Esophagus muscularis mucosa (tissue), 4 donors: ENCODE results near the gene PTCH1. TPM values are rescaled to one million over a fixed set of nuclear protein-coding genes. Genes with fewer than 3 reads are reported as not detected.
A peak's percentile ranks its signal among the peaks of the same experiment; 100 is the strongest.

ENCODE experiments used
- DNase-seq: peaks from one replicate; pipeline ENCODE4 v3.0.0-alpha.2; 2017; ENCODE audit errors: extremely low spot score
- H3K27ac ChIP-seq, 4 donors: fragments of 200-600 bp; sonication (generic); replicated peaks in 1 of 4; 1 replicate in 3 of 4; 2 replicates in 1 of 4; pipeline ENCODE4 v1.5.1; 2016 to 2019; ENCODE audit warnings: mild to moderate bottlenecking in 1 of 4
- H3K27me3 ChIP-seq, 4 donors: fragments of 200-600 bp; sonication (generic); one replicate each; pipeline versions ENCODE4 v1.5.1 to v1.6.0; 2016 to 2019
- H3K36me3 ChIP-seq, 4 donors: fragments of 200-600 bp; sonication (generic); one replicate each; pipeline ENCODE4 v1.5.1; 2016 to 2019
- H3K4me1 ChIP-seq, 4 donors: fragments of 200-600 bp; sonication (generic); one replicate each; pipeline ENCODE4 v1.5.1; 2016 to 2019
- H3K4me3 ChIP-seq, 4 donors: fragments of 200-600 bp; sonication (generic); 1 replicate in 2 of 4; 2 replicates in 2 of 4; pipeline ENCODE4 v1.5.1; 2016 to 2019; ENCODE audit warnings: mild to moderate bottlenecking in 4 of 4, moderate library complexity in 1 of 4
- H3K9me3 ChIP-seq, 4 donors: fragments of 200-600 bp; sonication (generic); 1 replicate in 3 of 4; 2 replicates in 1 of 4; pipeline ENCODE4 v1.5.1; 2016 to 2019
- CTCF ChIP-seq, 3 experiments: fragments of 200-600 bp in 2 of 3; fragments of 450-650 bp in 1 of 3; sonication (generic) in 2 of 3; IDR thresholded peaks; one replicate each; pipeline ENCODE4 v1.5.1; 2017 to 2019; ENCODE audit warnings: antibody characterized with exemption in 3 of 3, mild to moderate bottlenecking in 2 of 3, moderate library complexity in 1 of 3
- EP300 ChIP-seq: sonication (generic); formaldehyde crosslinking; IDR thresholded peaks from one replicate; pipeline ENCODE4 v1.6.1; 2017; ENCODE audit warnings: antibody characterized with exemption
- POLR2A ChIP-seq: fragments of 450-650 bp; IDR thresholded peaks from one replicate; pipeline ENCODE4 v1.6.1; 2017; ENCODE audit warnings: antibody characterized with exemption, moderate library complexity, mild to moderate bottlenecking, low read depth
- POLR2AphosphoS5 ChIP-seq, 2 donors: sonication (generic); formaldehyde crosslinking; IDR thresholded peaks; one replicate each; pipeline ENCODE4 v1.6.1; 2017; ENCODE audit warnings: antibody characterized with exemption in 2 of 2
- WGBS: methylation state at CpG from one replicate; pipeline ENCODE4 v1.1.5; 2018; 5-methylcytosine and 5-hydroxymethylcytosine counted together
- intact Hi-C: fragments of 100-400 bp; cut with DNase I; formaldehyde crosslinking; loops from one replicate; pipeline ENCODE4 v1.15.1; 2023
- total RNA-seq, 4 donors: library from RNA; depleted of rRNA; stranded (reverse); fragments of >200 nt; gene quantifications; one replicate each; pipeline versions ENCODE4 v1.1.0 to v1.2.1, GENCODE V29; 2016

The PTCH1 gene
- 10 to 100 TPM; 10.8 to 25.1 (median 16.9) TPM for total RNA-seq

GRCh38 chr9:95516734-95517558, at the start of gene PTCH1:
Gene PTCH1 (minus strand): TSS chr9:95516971.
- TF ChIP-seq EP300 (no peak), POLR2A (no peak), POLR2AphosphoS5 (IDR thresholded peaks at IDR 0.05) (peak in 1 of 2 donors; percentile 8)
- WGBS = 4% methylated on average over 23 of the region's 64 CpGs
- H3K4me3 ChIP-seq = peak within 1 kb of the TSS; percentile 59 to 66 (median 62)
- peaks cover 0 to 19% (median 5%) of the 10 kb centered on the region in 4 donors for H3K27me3 ChIP-seq
- peaks cover 15 to 33% (median 27%) of the 10 kb centered on the region in 4 donors for H3K4me1 ChIP-seq
- no peaks in the 10 kb centered on the region for H3K36me3 ChIP-seq
- peak within 1 kb of the TSS; percentile 41 to 72 (median 68) for H3K27ac ChIP-seq
- DNase-seq = no peak
- no peaks in the 10 kb centered on the region for H3K9me3 ChIP-seq
- intact Hi-C loops = no loop called here

- TF ChIP-seq POLR2AphosphoS5 (IDR thresholded peaks at IDR 0.05) = no peak
- H3K27me3 ChIP-seq = peaks cover 0 to 58% (median 0%) of the 10 kb centered on the region in 4 donors
- H3K27ac ChIP-seq = no peak overlapping the region
- no peaks in the 10 kb centered on the region for H3K36me3 ChIP-seq
- intact Hi-C loops = no loop called here
- DNase-seq = no peak
- peaks cover 0 to 4% (median 0%) of the 10 kb centered on the region in 4 donors for H3K4me1 ChIP-seq
- no peaks in the 10 kb centered on the region for H3K9me3 ChIP-seq
- 89% methylated on average over 5 of the region's 5 CpGs for WGBS
- no peak overlapping the region for H3K4me3 ChIP-seq
These were observed 49.2 kb upstream of the PTCH1 start for GRCh38 chr9:95565982-95566381.

- TF ChIP-seq POLR2AphosphoS5 (IDR thresholded peaks at IDR 0.05) (no peak), CTCF (IDR thresholded peaks at IDR 0.05) (no peak), POLR2A (no peak), EP300 (no peak)
- H3K4me1 ChIP-seq = no peaks in the 10 kb centered on the region
- H3K27ac ChIP-seq = no peak overlapping the region
- no peaks in the 10 kb centered on the region for H3K9me3 ChIP-seq
- intact Hi-C loops = no loop called here
- no peaks in the 10 kb centered on the region for H3K36me3 ChIP-seq
- no peak overlapping the region for H3K4me3 ChIP-seq
- WGBS = 66% methylated on average over 12 of the region's 12 CpGs
- peaks cover 0 to 39% (median 0%) of the 10 kb centered on the region in 4 donors for H3K27me3 ChIP-seq
- no peak for DNase-seq
These were observed 45.1 kb upstream of the PTCH1 start for GRCh38 chr9:95561913-95562312.

GRCh38 chr9:95557142-95557541, 40.4 kb upstream of the PTCH1 start:
- H3K36me3 ChIP-seq = no peaks in the 10 kb centered on the region
- peaks cover 0 to 8% (median 6%) of the 10 kb centered on the region in 4 donors for H3K4me1 ChIP-seq
- no peak overlapping the region for H3K27ac ChIP-seq
- H3K9me3 ChIP-seq = no peaks in the 10 kb centered on the region
- DNase-seq = no peak
- TF ChIP-seq CTCF (IDR thresholded peaks at IDR 0.05) = no peak
- no peak for TF ChIP-seq POLR2A
- no peak for TF ChIP-seq EP300
- no peak for TF ChIP-seq POLR2AphosphoS5 (IDR thresholded peaks at IDR 0.05)
- intact Hi-C loops = no loop called here
- peaks cover 0 to 46% (median 0%) of the 10 kb centered on the region in 4 donors for H3K27me3 ChIP-seq
- 95% methylated on average over 10 of the region's 11 CpGs for WGBS
- no peak overlapping the region for H3K4me3 ChIP-seq

GRCh38 chr9:95556521-95556920, 39.8 kb upstream of the PTCH1 start:
- intact Hi-C loops = no loop called here
- 66% methylated on average over 10 of the region's 10 CpGs for WGBS
- TF ChIP-seq EP300 = no peak

GRCh38 chr9:95552814-95553546, 36.2 kb upstream of the PTCH1 start:
- DNase-seq = no peak
- Histone ChIP-seq H3K27ac (no peak overlapping the region), H3K36me3 (no peaks in the 10 kb centered on the region), H3K9me3 (no peaks in the 10 kb centered on the region), H3K27me3 (peaks cover 0 to 41% (median 0%) of the 10 kb centered on the region in 4 donors), H3K4me3 (peak overlapping the region; percentile 33 to 41 (median 36)), H3K4me1 (peaks cover 0 to 8% (median 6%) of the 10 kb centered on the region in 4 donors)
- WGBS = 41% methylated on average over 28 of the region's 43 CpGs
- intact Hi-C loops = no loop called here
- TF ChIP-seq POLR2AphosphoS5 (IDR thresholded peaks at IDR 0.05) (no peak), CTCF (IDR thresholded peaks at IDR 0.05) (no peak), POLR2A (no peak), EP300 (no peak)

More at GRCh38 chr9:95556521-95556920, 39.8 kb upstream of the PTCH1 start:
- DNase-seq = no peak
- no peak overlapping the region for H3K27ac ChIP-seq
- no peaks in the 10 kb centered on the region for H3K9me3 ChIP-seq
- H3K4me3 ChIP-seq = no peak overlapping the region
- no peaks in the 10 kb centered on the region for H3K36me3 ChIP-seq
- H3K4me1 ChIP-seq = peaks cover 0 to 8% (median 6%) of the 10 kb centered on the region in 4 donors
- peaks cover 0 to 43% (median 0%) of the 10 kb centered on the region in 4 donors for H3K27me3 ChIP-seq
